NCI-H748 (cell line): ENCODE results near the gene MEGF11.

Experiments used
- DNase-seq: peaks from one replicate; lab custom pipeline; 2025; ENCODE audit not compliant: unreplicated experiment; lab: John Stamatoyannopoulos, UW

The MEGF11 gene

GRCh38 chr15:66068801-66069200 lies 184.7 kb downstream of the MEGF11 start:
- no peak for DNase-seq

DNA sequence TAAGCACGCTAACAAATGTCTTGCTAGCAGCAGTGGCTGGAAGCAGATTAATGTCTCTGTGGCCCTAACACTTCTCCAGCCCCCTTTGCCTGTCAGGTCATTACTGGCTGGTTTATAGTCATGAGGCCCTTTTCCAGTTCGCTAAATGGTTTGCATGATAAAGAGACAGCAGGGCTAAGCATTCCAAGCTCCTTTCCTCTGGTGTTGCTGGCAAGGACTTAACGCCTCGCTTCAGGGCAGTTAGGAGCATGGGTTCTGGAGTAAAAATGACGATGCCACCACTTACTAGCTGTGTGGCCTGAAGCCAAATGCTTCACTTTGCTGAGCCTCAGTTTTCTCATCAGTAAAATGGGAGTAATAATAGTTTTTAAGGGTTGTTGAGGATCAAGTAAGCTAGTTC lies 185.9 kb downstream of the MEGF11 start:
- no peak for DNase-seq

GRCh38 chr15:66066481-66066880 lies 187.1 kb downstream of the MEGF11 start:
- peak; percentile 17 for DNase-seq

DNA sequence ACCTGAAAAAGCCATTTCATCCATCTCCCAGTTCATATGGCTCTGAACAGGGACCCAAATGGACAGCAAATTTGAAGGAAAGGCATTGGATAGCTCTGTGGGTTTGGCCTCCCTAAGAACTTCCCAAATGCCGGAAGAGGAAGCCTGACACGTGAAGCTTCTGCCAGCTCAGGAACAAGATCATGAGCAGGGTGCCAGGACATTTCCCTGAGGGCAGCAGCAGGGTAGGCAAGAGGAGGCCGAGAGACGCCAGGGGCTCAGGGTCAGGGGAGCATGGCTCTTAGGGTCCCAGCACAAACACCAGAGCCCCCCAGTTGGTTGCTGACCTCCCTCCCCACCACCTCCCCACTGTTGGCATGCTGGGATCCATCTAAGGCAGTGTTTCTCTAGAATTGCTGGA lies 187.5 kb downstream of the MEGF11 start:
- DNase-seq = no peak

GRCh38 chr15:66065325-66065724 lies 188.2 kb downstream of the MEGF11 start:
- no peak for DNase-seq

GRCh38 chr15:66063147-66063546 lies 190.4 kb downstream of the MEGF11 start:
- DNase-seq = no peak

DNA sequence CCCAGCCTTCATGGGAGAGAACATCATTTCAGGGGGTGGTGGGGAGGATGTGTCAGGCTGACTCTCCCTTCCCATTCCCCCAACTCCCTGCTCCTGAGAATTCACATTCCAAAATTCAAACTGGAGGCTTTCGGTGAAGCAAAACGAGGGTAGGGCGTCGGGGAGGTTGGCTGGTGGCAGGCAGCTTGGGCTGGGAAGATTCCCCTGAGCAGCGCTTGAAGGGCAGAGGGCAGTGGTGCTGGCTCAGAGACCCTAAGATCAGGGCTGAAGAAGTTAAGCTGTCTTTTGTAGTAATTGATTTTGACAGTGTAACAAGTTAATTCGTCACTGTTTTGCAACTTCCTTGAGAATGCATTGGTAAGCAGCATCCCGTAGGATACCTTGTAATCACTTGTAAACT lies 196.5 kb downstream of the MEGF11 start:
- no peak for DNase-seq

DNA sequence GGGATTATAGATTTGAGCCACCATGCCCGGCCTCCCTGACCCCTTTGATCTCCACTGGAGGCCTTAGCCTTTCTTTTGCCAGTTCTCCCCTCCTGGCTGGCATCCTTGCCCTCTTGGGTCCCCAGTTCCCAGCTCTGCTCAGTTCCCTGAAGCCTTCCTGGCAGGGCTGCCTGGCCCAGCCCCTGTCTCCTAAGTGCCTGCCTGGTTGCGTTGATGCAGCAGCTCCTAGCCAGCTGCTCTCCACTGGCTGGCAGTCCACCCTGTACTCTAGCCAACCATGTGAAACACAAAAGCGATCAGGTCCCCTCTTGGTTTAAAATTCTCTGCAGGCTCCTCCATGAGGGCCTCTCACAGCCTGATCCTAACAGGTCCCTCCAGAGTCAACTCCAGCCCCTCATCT lies 199.6 kb downstream of the MEGF11 start:
- DNase-seq = no peak

DNA sequence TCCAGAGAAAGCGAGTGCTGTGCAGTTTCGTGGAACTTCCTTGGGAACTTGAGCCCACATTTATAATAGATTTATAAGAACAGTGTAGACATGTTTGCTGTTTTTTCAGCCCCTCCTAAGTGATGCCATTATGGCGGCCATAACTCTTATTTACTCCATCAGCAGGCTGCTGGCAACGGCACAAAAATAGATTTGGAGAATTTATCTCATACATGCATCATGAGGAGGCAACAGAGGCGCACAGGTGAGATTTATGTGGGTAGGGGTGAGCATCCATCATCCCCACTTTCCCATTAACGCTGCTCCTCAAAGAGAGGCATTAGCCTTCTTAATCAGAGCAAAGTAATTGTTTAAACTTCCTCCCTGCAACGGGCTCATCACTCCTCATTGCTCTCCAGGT lies 201.7 kb downstream of the MEGF11 start:
- DNase-seq = no peak

- no peak for DNase-seq
These were observed 203.3 kb downstream of the MEGF11 start for GRCh38 chr15:66050264-66050663.

GRCh38 chr15:66049353-66049752 lies 204.2 kb downstream of the MEGF11 start:
- DNase-seq = no peak

DNA sequence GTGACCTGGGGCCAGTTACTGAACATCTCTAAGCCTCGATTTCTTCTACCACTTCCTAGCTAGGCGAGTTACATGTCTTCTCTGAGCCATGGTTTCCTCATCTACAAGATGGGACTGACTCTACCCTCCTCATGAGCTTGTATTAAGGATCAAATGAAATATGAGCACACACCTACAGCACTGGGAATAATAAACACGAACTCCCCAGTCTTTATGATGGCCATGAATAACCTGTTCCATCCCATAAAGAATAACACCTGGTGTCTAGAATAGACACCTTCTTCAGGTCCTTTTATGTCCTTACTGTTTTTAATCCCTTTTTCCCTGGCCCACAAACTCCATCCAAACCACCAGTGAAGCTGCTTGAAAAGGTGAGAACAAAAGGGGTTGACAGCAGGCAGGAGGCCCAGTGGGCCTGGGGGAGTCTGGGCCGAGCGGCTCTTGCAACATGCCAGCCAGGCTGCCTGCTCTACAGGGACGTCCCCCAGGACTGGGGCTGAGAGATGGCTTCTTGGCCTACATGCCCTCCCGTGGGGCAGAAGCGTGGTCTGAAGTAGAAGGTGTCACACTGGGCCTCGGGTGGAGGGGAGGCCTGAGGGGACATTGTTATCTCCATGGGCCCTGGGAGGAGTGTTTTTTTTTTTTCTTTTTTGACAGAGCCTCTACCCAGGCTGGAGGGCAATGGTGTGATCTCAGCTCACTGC lies 206.1 kb downstream of the MEGF11 start:
- DNase-seq = no peak

- no peak for DNase-seq
These were observed 206.8 kb downstream of the MEGF11 start for GRCh38 chr15:66046751-66047150.

DNA sequence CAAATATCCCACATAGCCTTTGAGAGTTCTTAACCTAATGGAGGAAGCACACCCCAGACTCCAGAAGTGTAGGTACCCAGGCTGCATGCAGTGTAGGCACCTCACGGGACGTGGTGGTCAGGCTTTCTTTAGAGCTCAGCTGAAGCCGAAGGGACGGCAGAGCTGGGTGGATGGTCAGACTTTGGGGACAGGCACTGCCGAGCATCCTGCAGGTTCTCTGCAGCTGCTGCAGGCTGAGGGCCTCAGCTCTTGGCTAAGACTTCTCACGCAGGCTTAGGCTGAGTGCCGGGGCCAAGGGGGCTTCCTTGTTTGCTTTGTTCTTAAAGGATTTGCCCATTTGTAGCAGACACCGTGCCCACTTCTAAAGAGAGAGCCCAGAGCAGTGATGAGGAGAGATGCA lies 207.2 kb downstream of the MEGF11 start:
- DNase-seq = no peak

- DNase-seq = no peak
These were observed 208.0 kb downstream of the MEGF11 start for GRCh38 chr15:66045542-66045941.

- no peak for DNase-seq
These were observed 208.7 kb downstream of the MEGF11 start for GRCh38 chr15:66044837-66045236.

- DNase-seq = peak; percentile 82
These were observed 210.3 kb downstream of the MEGF11 start for GRCh38 chr15:66043264-66043663.

DNA sequence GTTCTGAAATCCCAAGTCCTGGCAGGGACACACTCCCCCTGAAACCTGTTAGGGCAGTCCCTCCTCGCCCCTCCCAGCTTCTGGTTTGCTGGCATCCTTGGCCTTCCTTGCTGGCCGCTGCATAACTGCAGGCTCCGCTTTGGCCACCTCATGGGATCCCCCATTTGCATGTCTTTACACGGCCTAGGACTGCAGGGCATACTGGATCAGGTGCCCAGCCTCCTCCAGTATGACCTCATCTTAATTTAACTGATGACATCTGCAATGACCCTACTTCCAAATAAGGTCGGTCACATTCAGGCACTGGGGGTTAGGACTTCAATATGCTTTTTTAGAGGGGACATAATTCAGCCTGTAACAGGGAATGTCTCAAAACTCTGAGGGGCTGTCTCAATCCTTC lies 210.9 kb downstream of the MEGF11 start:
- DNase-seq = no peak

- no peak for DNase-seq
These were observed 212.3 kb downstream of the MEGF11 start for GRCh38 chr15:66041276-66041675.

GRCh38 chr15:66040211-66040892 lies 213.2 kb downstream of the MEGF11 start:
- no peak for DNase-seq

- DNase-seq = no peak
These were observed 214.3 kb downstream of the MEGF11 start for GRCh38 chr15:66039117-66039871.
